Suppressor macrophage treated with lipopolysaccharide for 4 hours (primary cell): ENCODE results near the gene SELPLG.
"Not testable (repeated sequence)": the region's sequence is repeated elsewhere in the genome, so short reads cannot be mapped to it uniquely, and the experiment has no call there.

Experiments used
- DNase-seq: peaks from one replicate; pipeline ENCODE4 v3.0.0-alpha.2; 2020

Gene SELPLG

GRCh38 chr12:108586306-108586705, 47.4 kb downstream of the SELPLG start:
- no peak for DNase-seq

- DNase-seq, result no peak
These were observed 47.8 kb downstream of the SELPLG start for GRCh38 chr12:108585864-108586263.

GRCh38 chr12:108584456-108585065, 49.1 kb downstream of the SELPLG start:
- DNase-seq, result no peak

GRCh38 chr12:108583991-108584390, 49.7 kb downstream of the SELPLG start:
- DNase-seq, result no peak

GRCh38 chr12:108582978-108583770, 50.5 kb downstream of the SELPLG start:
- no peak for DNase-seq

- DNase-seq, result no peak
These were observed 51.2 kb downstream of the SELPLG start for GRCh38 chr12:108582509-108582908.

GRCh38 chr12:108581311-108582227, 52.1 kb downstream of the SELPLG start:
- no peak for DNase-seq

- DNase-seq, result no peak
These were observed 53.2 kb downstream of the SELPLG start for GRCh38 chr12:108580531-108580930.

- no peak for DNase-seq
These were observed 54.9 kb downstream of the SELPLG start for GRCh38 chr12:108578813-108579212.

- DNase-seq, result no peak
These were observed 55.4 kb downstream of the SELPLG start for GRCh38 chr12:108578264-108578663.

GRCh38 chr12:108577458-108577857, 56.2 kb downstream of the SELPLG start:
- no peak for DNase-seq

GRCh38 chr12:108576660-108577234, 56.9 kb downstream of the SELPLG start:
- DNase-seq, result no peak

GRCh38 chr12:108575199-108575912, 58.3 kb downstream of the SELPLG start:
- no peak for DNase-seq

GRCh38 chr12:108574276-108574675, 59.4 kb downstream of the SELPLG start:
- not testable (repeated sequence) for DNase-seq

- DNase-seq, result no peak
These were observed 60.4 kb downstream of the SELPLG start for GRCh38 chr12:108573317-108573716.

- DNase-seq, result peak; percentile 23
These were observed 61.4 kb downstream of the SELPLG start for GRCh38 chr12:108572166-108572790.
